NCI-H2171 treated with DMSO at 0.1 percent for 48 hours (cell line): ENCODE measurements around the gene TIMP2.
A peak's percentile ranks its signal among the peaks of the same experiment; 100 is the strongest.
"Not testable (repeated sequence)": the region's sequence is repeated elsewhere in the genome, so short reads cannot be mapped to it uniquely, and the experiment has no call there.

Source experiments
- DNase-seq: peaks from one replicate; lab custom pipeline; 2025; lab: John Stamatoyannopoulos, UW

Gene TIMP2, protein sequence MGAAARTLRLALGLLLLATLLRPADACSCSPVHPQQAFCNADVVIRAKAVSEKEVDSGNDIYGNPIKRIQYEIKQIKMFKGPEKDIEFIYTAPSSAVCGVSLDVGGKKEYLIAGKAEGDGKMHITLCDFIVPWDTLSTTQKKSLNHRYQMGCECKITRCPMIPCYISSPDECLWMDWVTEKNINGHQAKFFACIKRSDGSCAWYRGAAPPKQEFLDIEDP

DNA sequence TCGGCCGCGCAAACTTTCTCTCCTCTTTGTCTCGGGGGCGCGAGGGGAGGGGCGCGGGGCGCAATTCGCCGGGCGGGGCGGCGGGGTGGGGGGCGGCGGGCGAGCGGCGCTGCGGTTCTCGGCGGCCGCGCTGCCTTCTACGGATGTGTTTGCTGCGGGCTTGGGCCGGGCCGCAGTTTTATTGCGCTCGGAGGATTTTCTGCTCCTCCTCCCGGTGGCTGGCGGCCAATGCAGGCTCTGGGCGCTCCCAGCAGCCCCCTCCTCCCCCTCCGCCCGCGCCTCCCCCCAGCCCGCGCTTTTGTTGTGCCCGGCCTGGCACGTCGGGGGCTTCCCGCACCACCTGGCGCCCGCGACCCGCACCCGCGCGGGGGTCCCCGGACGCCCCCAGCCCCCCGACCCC, at the start of gene TIMP2:
Gene TIMP2 (minus strand): TSS at position 154 of the 400 bp plus-strand sequence. CDS start 299 bp downstream, outside the sequence.
- peak; percentile 83 for DNase-seq

DNA sequence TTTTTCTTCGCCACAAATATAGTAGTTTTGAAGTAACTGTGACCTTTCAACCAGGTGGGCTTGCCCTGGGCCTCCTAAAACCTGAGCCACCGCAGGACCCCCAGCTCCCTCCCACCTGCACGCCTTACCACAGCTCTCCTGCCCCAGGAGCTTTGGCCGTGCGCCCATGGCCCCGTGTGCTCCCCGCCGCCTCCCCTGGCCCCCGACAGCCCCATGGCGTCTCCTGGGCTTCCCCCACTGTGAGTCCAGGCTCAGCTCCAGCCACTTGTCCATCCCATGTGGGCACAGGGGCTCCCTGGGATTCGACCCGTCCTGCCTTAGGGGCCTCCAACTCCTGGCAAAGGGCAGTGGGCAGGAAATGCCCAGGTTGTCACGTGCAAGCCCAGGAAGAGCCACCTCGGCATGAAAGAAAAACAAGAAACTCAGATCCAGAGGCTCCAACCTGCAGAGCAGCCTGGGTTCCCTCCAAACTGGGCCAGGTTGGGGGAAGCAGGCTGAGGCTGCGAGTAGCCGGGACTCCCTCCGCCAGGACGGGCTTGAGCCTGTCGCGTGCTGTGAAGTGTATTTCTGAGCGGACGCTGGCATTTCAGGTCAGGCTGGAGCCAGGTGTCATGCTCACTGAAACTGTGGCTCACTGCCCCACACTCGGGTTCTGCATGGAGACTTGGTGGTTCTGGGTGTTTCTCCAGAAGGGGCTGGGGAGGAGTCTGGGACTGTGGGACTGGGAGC, 48.8 kb upstream of the TIMP2 start:
- no peak for DNase-seq

DNA sequence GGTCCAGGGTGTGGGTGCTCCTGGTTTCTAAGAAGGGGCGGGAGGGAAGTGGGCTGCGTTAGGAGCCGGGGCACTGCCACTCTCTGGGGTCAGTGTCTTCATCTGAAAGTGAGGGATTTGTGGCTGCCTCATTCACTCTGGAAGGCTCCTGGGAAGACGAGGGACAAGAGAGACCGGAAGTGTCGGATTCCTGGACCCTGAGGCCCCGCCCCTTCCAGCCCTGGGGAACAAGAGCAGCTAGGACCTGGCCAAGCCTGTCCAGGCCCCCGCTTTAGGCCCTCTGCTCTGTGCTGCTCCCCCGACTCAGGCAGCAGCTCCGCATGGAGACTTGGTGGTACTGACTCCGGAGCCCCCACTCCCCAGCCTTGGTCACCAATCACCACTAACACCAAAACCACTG, 48.0 kb upstream of the TIMP2 start:
- no peak for DNase-seq

DNA sequence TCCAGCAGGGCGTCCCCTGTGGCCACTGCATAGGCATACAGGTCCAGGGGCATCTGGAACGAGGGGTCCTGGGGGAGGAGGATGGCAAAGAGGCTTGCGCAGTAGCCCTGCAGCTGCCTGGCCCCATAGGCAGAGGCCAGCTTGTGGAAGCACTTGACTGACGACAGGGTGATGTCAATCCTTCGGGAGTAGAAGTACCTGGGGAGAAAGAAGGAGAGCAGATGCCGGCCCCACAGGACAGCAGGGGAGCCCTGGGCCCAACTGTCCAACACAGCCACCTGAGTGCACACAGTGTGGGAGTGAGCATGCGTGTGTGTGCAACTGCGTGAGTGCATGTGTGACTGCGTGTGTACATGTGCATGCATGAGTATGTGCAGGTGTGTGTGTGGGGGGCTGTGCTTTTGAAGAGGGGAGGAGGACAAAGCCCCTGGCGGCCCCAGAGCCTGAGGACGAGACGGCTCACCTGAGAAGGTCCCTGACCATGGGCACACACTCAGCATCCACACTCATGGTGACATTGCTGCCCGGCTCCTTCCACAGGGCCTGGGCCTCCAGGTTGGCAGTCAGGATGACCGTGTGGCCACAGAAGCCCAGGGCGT, 47.4 kb upstream of the TIMP2 start:
- no peak for DNase-seq

DNA sequence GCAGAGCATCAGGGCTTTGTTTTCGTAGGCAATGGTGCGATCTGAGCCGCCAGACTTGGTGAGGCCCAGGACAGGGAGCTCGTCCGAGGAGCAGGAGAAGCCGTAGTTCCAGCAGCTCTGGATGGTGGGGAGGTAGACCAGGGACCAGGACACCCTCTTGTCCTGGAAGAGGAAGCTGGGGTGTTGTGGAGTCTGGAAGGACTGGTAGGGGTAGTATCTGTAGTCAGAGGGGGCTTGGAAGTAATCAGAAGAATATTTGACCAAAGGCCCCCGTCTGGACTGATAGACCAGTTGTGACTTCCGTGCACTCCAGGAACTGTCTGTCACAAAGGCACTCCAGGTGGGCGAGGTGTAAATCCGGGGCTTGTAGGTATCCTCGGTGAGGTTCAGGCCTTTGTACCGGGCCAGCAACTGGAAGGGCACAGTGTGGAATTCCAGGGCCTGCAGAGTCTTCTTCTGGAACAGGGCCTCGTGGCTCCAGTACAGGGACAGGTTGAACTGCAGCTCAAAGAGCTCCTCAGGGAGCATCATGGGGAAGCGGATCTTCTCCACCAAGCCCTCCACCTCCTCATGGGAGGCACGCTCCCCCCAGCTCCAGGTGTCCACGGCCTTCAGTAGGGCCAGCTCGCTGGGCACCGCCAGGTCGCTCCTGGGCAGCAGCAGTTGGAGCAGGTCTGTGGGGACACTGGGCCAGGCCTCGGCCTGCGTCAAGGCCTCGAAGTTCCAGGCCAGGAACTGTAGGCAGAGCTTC, 46.7 kb upstream of the TIMP2 start:
- no peak for DNase-seq

DNA sequence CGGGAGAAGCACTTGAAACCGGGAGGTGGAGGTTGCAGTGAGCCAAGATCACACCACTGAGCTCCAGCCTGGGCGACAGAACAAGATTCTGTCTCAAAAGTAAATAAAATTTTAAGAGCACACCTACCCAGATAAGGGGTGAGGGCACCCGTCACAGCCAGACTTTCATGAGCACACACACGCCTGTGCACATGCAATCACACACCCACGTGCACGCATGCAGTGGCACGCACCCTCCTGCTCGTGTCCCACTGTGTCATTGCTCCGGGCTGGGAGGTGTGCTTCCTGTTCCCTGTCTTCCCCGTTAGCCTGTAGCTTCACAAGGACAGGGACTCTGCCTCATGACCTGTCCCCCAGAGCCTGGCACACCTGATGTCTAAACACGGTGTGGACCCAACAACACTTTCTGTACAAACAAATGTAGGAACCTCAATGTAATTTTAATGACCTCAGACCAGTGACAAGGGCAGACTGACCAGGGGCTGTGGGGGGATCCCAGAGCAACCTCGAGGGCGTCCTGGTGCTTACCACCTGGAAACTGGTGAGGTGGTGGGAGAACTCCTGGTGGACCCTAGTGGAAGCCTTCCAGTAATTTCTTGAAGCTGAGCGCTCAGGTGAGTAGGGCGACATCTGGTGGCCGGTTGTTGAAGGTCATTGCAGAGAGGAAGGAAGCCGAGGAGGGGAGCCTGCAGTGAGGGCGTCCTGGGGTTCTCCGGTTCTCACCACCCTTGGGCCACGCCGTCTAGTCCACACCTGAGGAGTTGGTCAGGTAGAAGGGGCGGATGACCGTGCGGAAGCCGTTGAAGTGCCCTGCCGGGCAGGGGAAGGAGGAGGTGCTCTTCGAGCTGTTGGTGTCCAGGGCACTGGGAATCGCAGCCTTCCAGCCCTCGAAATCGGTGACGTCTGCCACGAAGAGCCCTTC, 45.9 kb upstream of the TIMP2 start:
- DNase-seq = peak; percentile 78

DNA sequence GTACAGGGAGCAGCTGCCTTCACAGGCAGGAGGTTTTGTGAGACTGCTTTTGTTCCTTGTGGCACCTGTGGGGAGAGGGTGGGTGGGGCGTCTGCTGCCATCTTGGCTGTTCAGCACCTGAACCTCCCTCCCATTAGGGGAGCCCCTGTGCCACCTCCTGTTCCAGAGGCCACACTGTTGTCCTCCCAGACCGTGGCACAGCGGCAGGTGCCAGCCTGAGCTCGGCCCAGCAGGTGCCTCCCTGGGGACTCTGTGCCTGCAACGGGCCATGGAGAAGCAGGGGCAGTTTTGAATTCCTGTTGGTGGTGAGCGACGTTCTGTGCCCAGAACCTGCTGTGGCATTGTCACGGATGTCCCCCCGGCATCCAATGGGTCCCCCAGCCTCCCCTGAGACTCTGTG, 44.7 kb upstream of the TIMP2 start:
- DNase-seq = peak; percentile 29

DNA sequence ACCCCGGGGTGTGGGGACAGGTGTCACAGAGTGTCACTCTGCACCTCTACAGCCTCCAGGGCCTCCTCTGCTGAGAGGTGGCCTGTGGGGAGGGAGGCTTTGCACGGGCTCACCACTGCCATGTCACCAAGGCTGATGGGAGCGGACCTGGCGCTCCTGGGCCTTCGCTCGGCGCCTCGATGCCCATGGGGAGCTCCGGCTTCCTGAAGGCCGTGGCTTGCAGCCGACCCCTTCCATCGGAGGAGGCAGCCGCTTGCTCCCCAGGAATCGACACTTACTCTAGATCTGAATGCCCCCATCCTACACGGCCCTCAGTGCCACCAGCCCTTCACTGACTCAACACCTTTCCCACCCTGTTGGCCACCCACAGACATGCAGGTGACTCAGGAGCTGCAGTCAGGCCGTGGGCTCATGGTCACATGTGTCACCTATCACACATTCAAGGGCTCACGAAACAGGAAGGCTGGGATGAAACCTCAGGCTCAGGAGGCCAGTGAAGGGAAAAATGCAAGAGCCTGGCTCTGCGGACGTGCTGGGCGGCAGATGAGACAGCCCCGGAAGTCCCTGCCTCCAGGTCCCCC, 42.7 kb upstream of the TIMP2 start:
- DNase-seq = no peak

DNA sequence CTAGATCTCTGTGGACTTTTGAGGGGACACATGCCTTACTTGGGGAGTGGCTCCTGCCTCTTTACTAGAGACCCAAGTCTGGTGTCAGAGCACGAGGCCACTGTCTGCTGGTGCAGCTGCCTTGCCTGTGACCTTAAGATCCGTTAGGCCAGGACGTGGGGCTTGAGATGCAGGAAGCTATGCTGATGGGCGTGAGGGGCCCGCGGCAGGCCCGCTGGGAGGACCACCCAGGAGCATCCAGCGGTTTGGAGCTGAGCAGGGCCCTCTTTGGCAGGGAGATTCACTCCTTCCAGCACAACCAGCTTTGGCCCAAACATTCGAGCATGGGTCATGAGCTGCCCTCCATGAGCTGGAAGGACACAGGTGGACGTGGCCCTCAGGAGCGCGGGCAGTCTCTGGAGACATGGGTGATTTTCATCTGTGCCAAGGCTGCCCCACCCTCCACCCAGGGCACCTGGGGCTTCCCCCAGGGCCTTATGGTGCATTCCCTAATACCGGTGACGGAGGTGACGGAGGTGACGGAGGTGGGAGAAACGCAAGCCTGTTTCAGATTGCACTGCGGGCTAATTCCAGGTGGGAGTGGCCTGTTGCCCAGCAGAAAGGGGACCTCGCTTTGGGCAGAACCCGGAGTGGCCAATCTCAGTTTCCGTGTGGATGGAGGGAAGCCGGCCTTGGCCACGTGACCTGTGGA, 41.9 kb upstream of the TIMP2 start:
- no peak for DNase-seq

DNA sequence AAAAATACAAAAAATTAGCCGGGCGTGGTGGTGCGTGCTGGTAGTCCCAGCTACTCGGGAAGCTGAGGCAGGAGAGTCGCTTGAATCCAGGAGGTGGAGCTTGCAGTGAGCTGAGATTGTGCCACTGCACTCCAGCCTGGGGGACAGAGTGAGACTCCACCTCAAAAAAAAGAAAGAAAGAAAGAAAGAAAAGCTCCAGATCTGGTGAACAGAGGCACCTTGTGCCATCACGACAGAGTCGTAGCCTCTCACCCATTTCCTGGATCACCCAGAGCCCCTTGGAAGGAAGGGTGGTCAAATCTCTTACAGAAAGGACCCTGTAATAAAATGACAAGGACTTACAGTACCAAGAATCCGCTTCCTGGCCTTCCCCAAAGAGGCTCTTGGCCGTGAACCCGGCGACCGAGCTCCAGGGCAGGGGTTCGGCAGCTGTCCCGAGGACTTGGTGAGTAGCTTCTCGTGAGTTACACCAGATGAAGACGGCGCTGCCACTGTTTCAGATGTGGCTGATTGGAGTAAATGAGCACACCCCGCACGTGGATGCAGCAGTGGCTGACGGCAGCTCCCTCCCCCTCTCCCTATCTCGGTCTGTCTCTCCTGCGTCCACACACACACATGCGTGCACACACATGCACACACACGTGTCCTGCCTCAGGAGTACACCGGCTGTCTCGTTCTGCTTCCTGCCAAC, 41.1 kb upstream of the TIMP2 start:
- DNase-seq = no peak

DNA sequence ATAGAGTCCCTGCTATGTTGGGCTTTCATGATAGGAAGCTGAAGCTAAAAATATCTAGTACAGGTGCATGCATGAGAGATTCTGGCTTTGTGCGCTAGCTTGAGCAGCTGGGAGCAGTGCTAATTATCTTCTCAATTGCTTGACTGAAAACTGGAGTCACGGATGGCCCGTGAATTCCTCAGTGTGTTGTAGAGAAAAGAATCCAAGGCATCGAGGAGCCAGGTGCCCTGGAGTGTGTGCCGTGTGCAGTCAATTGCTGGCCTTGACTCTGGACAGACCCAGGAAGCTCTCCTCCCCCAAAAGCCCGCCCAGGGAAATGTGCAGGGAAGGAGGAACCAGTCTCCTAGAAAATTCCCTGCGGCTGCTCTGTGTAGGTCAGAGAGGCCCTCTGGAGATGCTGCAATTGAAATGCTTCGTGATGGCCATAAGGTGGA, 40.3 kb upstream of the TIMP2 start:
- DNase-seq = peak; percentile 86

DNA sequence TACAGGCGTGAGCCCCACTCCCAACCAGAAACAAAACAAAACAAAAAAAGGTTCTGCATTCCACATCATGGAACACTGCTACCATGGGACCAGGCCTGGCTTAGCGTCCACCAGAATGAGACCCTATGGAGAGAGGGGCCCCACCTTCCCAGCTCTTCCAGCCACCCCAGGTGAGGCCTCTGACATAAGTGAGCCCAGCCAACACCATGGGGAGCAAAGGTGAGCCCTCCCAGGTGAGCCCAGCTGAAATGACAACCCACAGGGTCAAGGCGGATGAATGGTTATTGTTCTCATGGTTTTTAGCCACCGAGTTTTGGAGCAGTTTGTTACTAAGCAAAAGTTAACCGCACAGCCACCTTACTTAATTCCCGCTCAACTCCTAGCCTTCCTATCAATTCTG, 38.2 kb upstream of the TIMP2 start:
- no peak for DNase-seq

DNA sequence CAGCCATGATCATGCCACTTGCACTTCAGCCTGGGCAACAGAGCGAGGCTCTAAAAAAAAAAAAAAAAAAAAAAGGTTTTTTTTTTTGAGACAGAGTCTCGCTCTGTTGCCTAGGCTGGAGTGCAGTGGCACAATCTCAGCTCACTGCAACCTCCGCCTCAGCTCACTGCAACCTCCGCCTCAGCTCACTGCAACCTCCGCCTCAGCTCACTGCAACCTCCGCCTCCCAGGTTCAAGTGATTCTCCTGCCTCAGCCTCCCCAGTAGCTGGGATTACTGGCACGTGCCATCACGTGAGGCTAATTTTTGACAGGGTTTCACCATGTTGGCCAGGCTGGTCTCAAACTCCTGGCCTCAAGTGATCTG, 37.8 kb upstream of the TIMP2 start:
- DNase-seq = not testable (repeated sequence)

DNA sequence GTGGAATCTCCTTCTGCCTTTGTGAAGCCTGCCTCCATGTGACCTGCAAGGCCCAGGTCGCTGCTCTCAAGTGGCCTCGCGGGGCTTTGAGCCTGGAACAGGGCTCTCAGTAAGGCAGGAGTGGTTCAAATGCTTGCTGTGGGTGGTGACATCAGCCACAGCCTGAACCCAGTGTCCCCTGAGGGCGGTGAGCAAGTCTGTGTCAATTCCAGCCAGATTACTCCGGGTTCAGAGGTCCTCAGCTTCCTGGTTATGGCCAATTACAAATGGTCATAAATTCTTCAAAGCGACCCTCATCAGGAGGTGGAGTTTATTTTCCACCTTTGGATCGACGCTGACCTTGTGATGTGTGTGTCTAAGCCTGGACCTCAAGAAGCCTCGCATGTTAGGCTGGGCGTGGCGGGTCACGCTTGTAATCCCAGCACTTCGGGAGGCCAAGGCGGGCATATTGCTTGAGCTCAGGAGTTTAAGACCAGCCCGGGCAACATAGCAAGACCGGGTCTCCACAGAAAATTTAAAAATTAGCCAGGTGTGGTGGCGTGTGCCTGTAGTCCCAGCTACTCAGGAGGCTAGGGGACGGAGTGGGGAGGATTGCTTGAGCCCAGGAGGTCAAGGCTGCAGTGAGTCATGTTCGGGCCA, 37.3 kb upstream of the TIMP2 start:
- no peak for DNase-seq

DNA sequence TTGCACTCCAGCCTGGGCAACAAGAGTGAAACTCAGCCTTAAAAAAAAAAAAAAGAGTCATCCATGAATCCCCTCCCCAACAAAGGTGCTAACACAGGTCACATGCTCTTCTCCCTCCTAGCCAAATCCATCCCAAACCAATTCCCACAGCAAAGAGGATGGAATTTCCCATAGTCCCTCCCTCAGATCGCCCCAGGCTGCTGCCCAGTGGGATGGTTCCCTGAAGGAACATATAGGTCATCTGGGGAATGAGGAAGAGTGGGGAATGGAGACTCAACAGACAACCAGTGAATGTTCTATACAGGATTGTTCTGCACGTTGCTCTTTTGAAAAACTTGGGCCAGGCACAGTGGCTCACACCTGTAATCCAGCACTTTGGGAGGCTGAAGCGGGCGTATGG, 36.4 kb upstream of the TIMP2 start:
- DNase-seq = no peak

DNA sequence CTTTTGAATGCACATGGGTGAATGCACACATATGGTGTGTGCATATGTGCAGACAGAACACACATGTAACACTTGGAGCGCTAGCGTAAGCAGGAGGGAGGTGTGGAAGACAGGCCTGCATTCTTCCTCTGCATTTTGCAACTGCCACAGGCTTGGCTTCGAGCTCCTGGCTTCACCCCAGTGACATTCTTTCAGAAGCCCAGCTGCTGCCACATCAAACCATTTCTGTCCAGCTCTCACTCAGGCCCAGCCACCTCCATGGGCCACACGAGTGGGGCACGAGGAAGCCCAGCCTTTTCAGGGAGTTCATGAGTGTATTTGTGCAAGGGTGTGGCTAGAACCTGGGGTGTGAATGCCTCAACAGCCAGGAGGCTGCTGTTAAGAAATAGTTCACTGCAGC, 35.7 kb upstream of the TIMP2 start:
- DNase-seq = peak; percentile 45

DNA sequence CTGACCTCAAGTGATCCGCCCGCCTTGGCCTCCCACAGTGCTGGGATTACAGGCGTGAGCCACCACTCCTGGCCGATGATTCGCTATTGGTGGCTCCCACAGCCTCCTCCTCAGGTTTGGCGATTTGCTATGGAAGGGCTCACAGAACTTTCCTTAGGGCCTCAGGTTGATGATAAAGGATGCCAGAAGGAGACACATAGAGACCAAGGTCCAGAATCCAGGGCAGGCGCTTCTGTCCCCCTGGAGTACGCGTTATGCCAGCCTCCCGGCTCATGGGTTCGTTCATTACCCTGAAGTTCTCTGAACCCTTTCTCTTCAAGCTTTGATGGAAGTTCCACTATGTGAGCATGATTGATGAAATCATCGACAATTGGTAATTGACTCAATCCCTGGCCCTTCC, 34.6 kb upstream of the TIMP2 start:
- DNase-seq = no peak

DNA sequence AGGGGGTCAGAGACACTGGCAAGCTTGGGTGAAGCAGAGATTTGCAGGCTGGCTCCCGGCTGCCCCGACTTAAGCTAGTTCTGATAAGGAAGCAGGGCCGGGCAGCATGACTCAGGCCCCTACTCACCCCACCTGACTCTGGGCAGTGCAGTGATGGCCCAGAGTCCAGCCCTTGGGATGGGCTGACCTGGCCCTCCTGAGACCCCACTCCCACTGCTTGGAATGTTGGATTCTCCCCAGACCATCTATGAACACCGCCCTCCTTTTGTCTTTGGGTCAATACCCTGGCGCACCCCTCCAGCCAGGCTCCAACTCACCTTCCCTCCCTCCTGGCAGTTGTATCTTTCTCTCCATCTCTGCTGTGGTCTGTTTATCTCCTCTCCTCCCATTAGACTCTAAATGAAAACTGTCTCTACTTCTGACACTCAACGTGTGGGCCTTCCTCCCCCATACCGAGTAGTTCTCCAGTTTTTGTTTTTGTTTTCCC, 33.5 kb upstream of the TIMP2 start:
- DNase-seq = no peak

DNA sequence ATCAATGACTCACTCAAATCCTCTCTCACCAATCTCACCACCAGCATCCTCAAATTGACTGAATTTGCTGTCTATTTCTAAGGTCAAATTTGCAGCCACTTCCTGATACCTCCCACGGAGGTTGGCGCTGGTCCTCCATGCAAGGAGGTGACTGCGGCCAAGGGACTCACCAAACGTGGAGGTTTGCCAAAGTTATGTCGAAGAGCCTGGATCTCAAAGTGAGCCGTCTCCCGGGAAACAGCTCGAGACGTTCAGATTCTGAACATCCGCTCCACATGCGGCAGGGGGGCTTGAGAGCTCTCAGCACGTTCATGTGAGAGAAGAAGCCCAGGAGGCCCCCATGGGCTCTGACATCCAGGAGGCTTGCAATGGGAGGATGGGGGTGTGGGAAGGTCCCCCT, 31.9 kb upstream of the TIMP2 start:
- no peak for DNase-seq
